Uterus (tissue), 2 donors: ENCODE results near the gene CGNL1.

Experiments
- POLR2A ChIP-seq, 2 donors: fragments of 450-650 bp; IDR thresholded peaks; one replicate each; pipeline ENCODE4 v1.6.1; 2016; ENCODE audit warnings: antibody characterized with exemption in 2 of 2, mild to moderate bottlenecking in 1 of 2, moderate library complexity in 1 of 2
- TF ChIP-seq, protein P1 (sequence below), 4 experiments: fragments of 200-600 bp in 2 of 4; fragments of 450-650 bp in 2 of 4; sonication (generic) in 2 of 4; IDR thresholded peaks; one replicate each; pipeline ENCODE4 v1.5.1; 2016 to 2019; ENCODE audit warnings: antibody characterized with exemption in 4 of 4, mild to moderate bottlenecking in 2 of 4, moderate library complexity in 1 of 4

DNA sequence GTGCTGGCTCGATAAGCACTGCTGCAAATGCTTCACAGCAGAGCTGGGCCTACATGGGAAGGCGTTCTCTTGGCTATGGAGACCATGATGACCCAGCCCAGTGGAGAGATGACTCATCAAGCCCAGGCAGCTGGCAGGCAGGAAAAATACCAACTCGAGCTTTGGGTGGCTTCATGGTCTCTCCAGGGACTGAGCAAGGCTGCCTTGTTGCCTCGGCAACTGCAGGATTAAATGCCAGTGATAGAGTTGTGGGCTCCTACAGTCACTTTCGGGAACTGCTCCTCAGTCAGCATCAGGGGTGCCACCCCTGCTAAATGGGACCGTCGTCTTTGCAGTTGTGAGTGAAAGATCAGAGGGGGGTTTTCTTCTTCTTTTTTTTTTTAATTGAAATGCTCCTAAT is 160.8 kb downstream of the CGNL1 start:
- TF ChIP-seq, protein P1, sequence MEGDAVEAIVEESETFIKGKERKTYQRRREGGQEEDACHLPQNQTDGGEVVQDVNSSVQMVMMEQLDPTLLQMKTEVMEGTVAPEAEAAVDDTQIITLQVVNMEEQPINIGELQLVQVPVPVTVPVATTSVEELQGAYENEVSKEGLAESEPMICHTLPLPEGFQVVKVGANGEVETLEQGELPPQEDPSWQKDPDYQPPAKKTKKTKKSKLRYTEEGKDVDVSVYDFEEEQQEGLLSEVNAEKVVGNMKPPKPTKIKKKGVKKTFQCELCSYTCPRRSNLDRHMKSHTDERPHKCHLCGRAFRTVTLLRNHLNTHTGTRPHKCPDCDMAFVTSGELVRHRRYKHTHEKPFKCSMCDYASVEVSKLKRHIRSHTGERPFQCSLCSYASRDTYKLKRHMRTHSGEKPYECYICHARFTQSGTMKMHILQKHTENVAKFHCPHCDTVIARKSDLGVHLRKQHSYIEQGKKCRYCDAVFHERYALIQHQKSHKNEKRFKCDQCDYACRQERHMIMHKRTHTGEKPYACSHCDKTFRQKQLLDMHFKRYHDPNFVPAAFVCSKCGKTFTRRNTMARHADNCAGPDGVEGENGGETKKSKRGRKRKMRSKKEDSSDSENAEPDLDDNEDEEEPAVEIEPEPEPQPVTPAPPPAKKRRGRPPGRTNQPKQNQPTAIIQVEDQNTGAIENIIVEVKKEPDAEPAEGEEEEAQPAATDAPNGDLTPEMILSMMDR (IDR thresholded peaks at IDR 0.05): no peak
- TF ChIP-seq POLR2A (IDR thresholded peaks at IDR 0.05): no peak
